Glutamatergic neuron (in vitro differentiated cells): Measurements from ENCODE around the gene CDSN. TPM values are rescaled to one million over a fixed set of nuclear protein-coding genes. Genes with fewer than 3 reads are reported as not detected.

Source experiments
- DNase-seq: peaks from one replicate; pipeline ENCODE4 v3.0.0; 2022
- H3K27ac Mint-ChIP-seq: one replicate; pipeline ENCODE4 v1.8.0; 2020; ENCODE audit warnings: mild to moderate bottlenecking, mixed read lengths, inconsistent platforms; ENCODE audit not compliant: unreplicated experiment
- H3K27me3 Mint-ChIP-seq: one replicate; pipeline ENCODE4 v1.8.0; 2020; ENCODE audit warnings: mild to moderate bottlenecking, moderate library complexity, mixed read lengths, inconsistent platforms; ENCODE audit not compliant: unreplicated experiment
- H3K36me3 Mint-ChIP-seq: one replicate; pipeline ENCODE4 v1.8.0; 2020; ENCODE audit warnings: mild to moderate bottlenecking, mixed read lengths, inconsistent platforms; ENCODE audit not compliant: unreplicated experiment
- H3K4me1 Mint-ChIP-seq: one replicate; pipeline ENCODE4 v1.8.0; 2020; ENCODE audit warnings: mild to moderate bottlenecking, low read depth, mixed read lengths, inconsistent platforms; ENCODE audit not compliant: unreplicated experiment
- H3K4me3 Mint-ChIP-seq: one replicate; pipeline ENCODE4 v1.8.0; 2020; ENCODE audit warnings: mild to moderate bottlenecking, mixed read lengths, inconsistent platforms; ENCODE audit not compliant: unreplicated experiment
- H3K9me3 Mint-ChIP-seq: one replicate; pipeline ENCODE4 v1.8.0; 2020; ENCODE audit warnings: mild to moderate bottlenecking, moderate library complexity, mixed read lengths, inconsistent platforms; ENCODE audit not compliant: unreplicated experiment
- CTCF ChIP-seq: fragments of 200-600 bp; sonication (generic); IDR thresholded peaks from one replicate; pipeline ENCODE4 v1.5.0; 2021; ENCODE audit not compliant: partially characterized antibody, unreplicated experiment
- total RNA-seq: library from RNA; stranded (reverse); fragmentation: NEBNext Ultra II Directional; extraction: Animal tissue kit (Norgen Biotek cat#: 25700); gene quantifications from one replicate; pipeline ENCODE4 v1.2.1, GENCODE V29; 2021; ENCODE audit not compliant: unreplicated experiment

CDSN gene
- total RNA-seq, 1 donor from 2014 or later, result not detected

- Mint-ChIP-seq H3K4me1 (peaks cover 3% of the 10 kb centered on the region), H3K27me3 (no peaks in the 10 kb centered on the region), H3K4me3 (peak within 1 kb of the TSS; percentile 93), H3K36me3 (no peaks in the 10 kb centered on the region), H3K9me3 (peaks cover 2% of the 10 kb centered on the region), H3K27ac (peak within 1 kb of the TSS; percentile 48)
- DNase-seq, result peak; percentile 99
- TF ChIP-seq CTCF, result no peak
These were observed 38.1 kb upstream of the CDSN start, which contains the start of gene TCF19 for GRCh38 chr6:31158140-31158862. Gene TCF19 (plus strand): TSS chr6:31158589. CDS start chr6:31159470, 881 bp downstream.

GRCh38 chr6:31157513-31158139 is 37.4 kb upstream of the CDSN start, which contains the start of gene CCHCR1:
Gene CCHCR1 (minus strand): TSS chr6:31157802. CDS start chr6:31157600, 202 bp downstream.
- peaks cover 3% of the 10 kb centered on the region for H3K4me1 Mint-ChIP-seq
- no peak for DNase-seq
- H3K36me3 Mint-ChIP-seq, result no peaks in the 10 kb centered on the region
- no peak for TF ChIP-seq CTCF
- H3K27ac Mint-ChIP-seq, result peak within 1 kb of the TSS; percentile 48
- peaks cover 2% of the 10 kb centered on the region for H3K9me3 Mint-ChIP-seq
- H3K4me3 Mint-ChIP-seq, result peak within 1 kb of the TSS; percentile 93
- H3K27me3 Mint-ChIP-seq, result no peaks in the 10 kb centered on the region

GRCh38 chr6:31156641-31157040 is 36.4 kb upstream of the CDSN start:
- H3K4me1 Mint-ChIP-seq, result peaks cover 3% of the 10 kb centered on the region
- no peak for DNase-seq
- TF ChIP-seq CTCF, result no peak
- H3K9me3 Mint-ChIP-seq, result peaks cover 3% of the 10 kb centered on the region
- no peak overlapping the region for H3K27ac Mint-ChIP-seq
- no peaks in the 10 kb centered on the region for H3K27me3 Mint-ChIP-seq
- no peak overlapping the region for H3K4me3 Mint-ChIP-seq
- H3K36me3 Mint-ChIP-seq, result no peaks in the 10 kb centered on the region

GRCh38 chr6:31154436-31154835 is 34.2 kb upstream of the CDSN start:
- TF ChIP-seq CTCF, result no peak
- H3K27me3 Mint-ChIP-seq, result peaks cover 3% of the 10 kb centered on the region
- no peak for DNase-seq
- H3K27ac Mint-ChIP-seq, result no peak overlapping the region
- H3K4me1 Mint-ChIP-seq, result peaks cover 3% of the 10 kb centered on the region
- no peak overlapping the region for H3K4me3 Mint-ChIP-seq
- H3K36me3 Mint-ChIP-seq, result no peaks in the 10 kb centered on the region
- H3K9me3 Mint-ChIP-seq, result peaks cover 10% of the 10 kb centered on the region

GRCh38 chr6:31152781-31153180 is 32.5 kb upstream of the CDSN start:
- no peak for TF ChIP-seq CTCF
- Mint-ChIP-seq H3K36me3 (no peaks in the 10 kb centered on the region), H3K27ac (no peak overlapping the region), H3K9me3 (peaks cover 7% of the 10 kb centered on the region), H3K4me3 (no peak overlapping the region), H3K27me3 (peaks cover 3% of the 10 kb centered on the region), H3K4me1 (no peaks in the 10 kb centered on the region)
- no peak for DNase-seq
